Pancreas (tissue), 10 donors: Measurements from ENCODE around the gene STRBP. TPM values are rescaled to one million over a fixed set of nuclear protein-coding genes. Genes with fewer than 3 reads are reported as not detected.

Source experiments
- ATAC-seq, 4 donors: fragments of 200-7000 bp; cut with Tn5 transposase; one replicate each; pipeline versions ENCODE4 v1.8.0 to v1.9.1; 2020; ENCODE audit warnings: mild to moderate bottlenecking in 4 of 4, moderate library complexity in 4 of 4
- DNase-seq, 6 donors: peaks; one replicate each; pipeline ENCODE4 v3.0.0-alpha.2; 2020
- FAIRE-seq: peaks from 2 replicates; lab custom pipeline; 2012; peaks lifted over from hg19 to GRCh38; lab: Jason Lieb, UNC
- H3K27ac ChIP-seq, 4 donors: fragments of 200-600 bp; sonication (generic); 1 replicate in 3 of 4; 2 replicates in 1 of 4; pipeline versions ENCODE4 v1.5.0 to v1.8.0; 2020
- H3K27me3 ChIP-seq, 4 donors: fragments of 200-600 bp; one replicate each; pipeline ENCODE4 v1.8.0; 2021
- H3K36me3 ChIP-seq, 3 donors: fragments of 200-600 bp; sonication (generic) in 1 of 3; one replicate each; pipeline versions ENCODE4 v1.5.0 to v1.8.0; 2020 to 2021
- H3K4me1 ChIP-seq, 3 donors: fragments of 200-600 bp; one replicate each; pipeline ENCODE4 v1.8.0; 2021
- H3K4me3 ChIP-seq, 4 donors: fragments of 200-600 bp; sonication (generic) in 2 of 4; one replicate each; pipeline versions ENCODE4 v1.5.0 to v1.8.0; 2020 to 2021
- H3K9me3 ChIP-seq, 4 donors: fragments of 200-600 bp; one replicate each; pipeline ENCODE4 v1.8.0; 2021
- CTCF ChIP-seq, 4 donors: fragments of 200-600 bp; sonication (generic) in 3 of 4; IDR thresholded peaks; one replicate each; pipeline versions ENCODE4 v1.5.0 to v1.8.0; 2021; ENCODE audit warnings: antibody characterized with exemption in 4 of 4
- WGBS, 2 donors: extraction: QIAGEN DNeasy Blood & Tissue Kit; methylation state at CpG; one replicate each; pipeline ENCODE4 v1.1.7; 2013; 5-methylcytosine and 5-hydroxymethylcytosine counted together
- intact Hi-C, 3 donors: fragments of 100-400 bp; cut with DNase I; formaldehyde crosslinking; loops; one replicate each; pipeline versions ENCODE4 v1.11.1 to v1.14.2; 2022
- polyA plus RNA-seq, 2 donors: library from polyadenylated mRNA; stranded (reverse); fragments of 200-250 nt; gene quantifications; one replicate each; pipeline ENCODE4 v1.2.3, GENCODE V29; 2013
- total RNA-seq, 6 donors: library from RNA; stranded (reverse); fragmentation: NEBNext Ultra II Directional in 4 of 6; extraction: Animal tissue kit (Norgen Biotek cat#: 25700) in 4 of 6; gene quantifications; one replicate each; pipeline versions ENCODE4 v1.2.1 to v1.2.4, GENCODE V29; 2021 to 2023
- donor health status: healthy with polysubstance abuse.
- donor health status: DM: no; HTN: no; CAD: no; lungs with moderate emphysema.
- donor health status: DM: no; HTN: no; CAD: no.
- donor health status: control.
- donor health status: control.
- donor health status: Bipolar disorder and iron deficiency.
- donor health status: DM: yes; HTN: yes; CAD: no.
- donor health status: DM: no; HTN: no; CAD: no.
- donor health status: DM: no; HTN: no; CAD: no.
- donor health status: DM: yes; HTN: yes; CAD: no.

The STRBP gene
- total and polyA plus RNA-seq, 8 donors: 8.0 to 17.8 (median 12.5) TPM

- WGBS, 2 donors: 92 to 97% methylated on average over 2 of the region's 2 CpGs
- no peak for FAIRE-seq
These were observed 99.8 kb downstream of the STRBP start for GRCh38 chr9:123168586-123168985.

GRCh38 chr9:123167474-123167873 is 100.9 kb downstream of the STRBP start:
- Histone ChIP-seq H3K9me3 (no peaks in the 10 kb centered on the region), H3K36me3 (no peaks in the 10 kb centered on the region), H3K27ac (no peak overlapping the region), H3K4me3 (no peak overlapping the region), H3K27me3 (no peaks in the 10 kb centered on the region), H3K4me1 (no peaks in the 10 kb centered on the region)
- DNase-seq (no peak), ATAC-seq (no peak), FAIRE-seq (no peak)
- intact Hi-C loops: no loop called here
- TF ChIP-seq CTCF (IDR thresholded peaks at IDR 0.05): no peak
- 76 to 81% methylated on average over 1 of the region's 1 CpG for WGBS, 2 donors

More at GRCh38 chr9:123168586-123168985, 99.8 kb downstream of the STRBP start:
- DNase-seq (no peak), ATAC-seq (no peak)
- Histone ChIP-seq H3K27ac (no peak overlapping the region), H3K4me1 (no peaks in the 10 kb centered on the region), H3K27me3 (no peaks in the 10 kb centered on the region), H3K9me3 (no peaks in the 10 kb centered on the region), H3K4me3 (no peak overlapping the region), H3K36me3 (no peaks in the 10 kb centered on the region)
- intact Hi-C loops: no loop called here
- no peak for TF ChIP-seq CTCF (IDR thresholded peaks at IDR 0.05)

GRCh38 chr9:123165813-123166212 is 102.6 kb downstream of the STRBP start:
- intact Hi-C loops: no loop called here
- no peaks in the 10 kb centered on the region for H3K9me3 ChIP-seq
- ATAC-seq: no peak

GRCh38 chr9:123164285-123164684 is 104.1 kb downstream of the STRBP start:
- FAIRE-seq: no peak
- DNase-seq: no peak
- no peaks in the 10 kb centered on the region for H3K27me3 ChIP-seq
- ATAC-seq: no peak
- no peaks in the 10 kb centered on the region for H3K36me3 ChIP-seq
- TF ChIP-seq CTCF (IDR thresholded peaks at IDR 0.05): no peak
- no peaks in the 10 kb centered on the region for H3K4me1 ChIP-seq
- H3K27ac ChIP-seq: no peak overlapping the region
- intact Hi-C loops: no loop called here
- WGBS, 2 donors: 97 to 99% methylated on average over 2 of the region's 2 CpGs
- H3K9me3 ChIP-seq: no peaks in the 10 kb centered on the region
- no peak overlapping the region for H3K4me3 ChIP-seq

More at GRCh38 chr9:123165813-123166212, 102.6 kb downstream of the STRBP start:
- Histone ChIP-seq H3K27me3 (no peaks in the 10 kb centered on the region), H3K4me3 (no peak overlapping the region), H3K36me3 (no peaks in the 10 kb centered on the region), H3K27ac (no peak overlapping the region), H3K4me1 (no peaks in the 10 kb centered on the region)
- no peak for DNase-seq
- FAIRE-seq: no peak
- WGBS, 2 donors: 89 to 90% methylated on average over 1 of the region's 1 CpG
- TF ChIP-seq CTCF (IDR thresholded peaks at IDR 0.05): no peak

- 60 to 66% methylated on average over 2 of the region's 2 CpGs for WGBS, 2 donors
- Histone ChIP-seq H3K4me1 (no peaks in the 10 kb centered on the region), H3K27ac (no peak overlapping the region), H3K9me3 (no peaks in the 10 kb centered on the region), H3K4me3 (no peak overlapping the region), H3K27me3 (no peaks in the 10 kb centered on the region), H3K36me3 (no peaks in the 10 kb centered on the region)
- DNase-seq (no peak), FAIRE-seq (no peak), ATAC-seq (no peak)
- intact Hi-C loops: no loop called here
- no peak for TF ChIP-seq CTCF (IDR thresholded peaks at IDR 0.05)
These were observed 105.5 kb downstream of the STRBP start for GRCh38 chr9:123162791-123163345.
